WTC11 (cell line): ENCODE measurements around the gene SLC4A8. TPM values are rescaled to one million over a fixed set of nuclear protein-coding genes. Genes with fewer than 3 reads are reported as not detected.

ENCODE experiments used
- ATAC-seq: fragments of 200-7000 bp; cut with Tn5 transposase; 2 replicates; pipeline ENCODE4 v1.10.0; 2021; ENCODE audit warnings: mild to moderate bottlenecking, moderate library complexity
- CTCF ChIA-PET: fragments of 300-600 bp; sonication (Branson Sonifier 250); formaldehyde crosslinking; loops from one replicate; lab custom pipeline; 2021; ENCODE audit warnings: antibody characterized with exemption; lab: Charles Lee
- POLR2A ChIA-PET: fragments of 350-600 bp; sonication (Branson Sonifier 250); formaldehyde crosslinking; loops from one replicate; lab custom pipeline; 2021; ENCODE audit warnings: antibody characterized with exemption; lab: Charles Lee
- DNase-seq: peaks from one replicate; pipeline ENCODE4 v3.0.0; 2021; ENCODE audit warnings: low spot score
- H3K27ac Mint-ChIP-seq: 2 replicates; pipeline ENCODE4 v1.8.0; 2021; ENCODE audit warnings: mixed read lengths
- H3K27me3 Mint-ChIP-seq: 2 replicates; pipeline ENCODE4 v1.8.0; 2021; ENCODE audit warnings: low read depth, mild to moderate bottlenecking, moderate library complexity, mixed read lengths
- H3K36me3 Mint-ChIP-seq: 2 replicates; pipeline ENCODE4 v1.8.0; 2021; ENCODE audit warnings: mixed read lengths
- H3K4me1 Mint-ChIP-seq: 2 replicates; pipeline ENCODE4 v1.8.0; 2022; ENCODE audit warnings: mixed read lengths
- H3K4me3 Mint-ChIP-seq: 2 replicates; pipeline ENCODE4 v1.8.0; 2021; ENCODE audit warnings: mild to moderate bottlenecking, moderate library complexity, mixed read lengths
- H3K9me3 Mint-ChIP-seq: 2 replicates; pipeline ENCODE4 v1.8.0; 2021; ENCODE audit warnings: mixed read lengths
- GABPB1 ChIP-seq: sonication (generic); formaldehyde crosslinking; IDR thresholded peaks from 2 replicates; pipeline ENCODE4 v1.8.1; 2023; ENCODE audit warnings: mild to moderate bottlenecking, missing genetic modification reagents
- OVOL2 ChIP-seq: fragments of 250-450 bp; sonication (Bioruptor Pico); IDR thresholded peaks from 2 replicates; pipeline ENCODE4 v1.9.0; 2021; ENCODE audit warnings: mild to moderate bottlenecking, borderline replicate concordance
- ZNF121 ChIP-seq: sonication (generic); formaldehyde crosslinking; IDR thresholded peaks from 2 replicates; pipeline ENCODE4 v1.8.0; 2023; ENCODE audit warnings: missing genetic modification reagents
- ZNF317 ChIP-seq: sonication (generic); formaldehyde crosslinking; IDR thresholded peaks from 2 replicates; pipeline ENCODE4 v1.8.1; 2023; ENCODE audit warnings: low read depth, mild to moderate bottlenecking, moderate library complexity, missing genetic modification reagents, borderline replicate concordance
- ZNF396 ChIP-seq: fragments of 250-450 bp; sonication (Bioruptor Pico); IDR thresholded peaks from 2 replicates; pipeline ENCODE4 v1.8.0; 2021; ENCODE audit warnings: mild to moderate bottlenecking, moderate library complexity, borderline replicate concordance
- total RNA-seq: library from RNA; stranded (reverse); gene quantifications from 3 replicates; pipeline ENCODE4 v1.2.3, GENCODE V29; 2021
- TF ChIP-seq, protein P1 (sequence below): fragments of 250-450 bp; sonication (Bioruptor Pico); IDR thresholded peaks from 2 replicates; pipeline ENCODE4 v1.9.0; 2021; ENCODE audit warnings: mild to moderate bottlenecking, borderline replicate concordance
- TF ChIP-seq, protein P2 (sequence below): fragments of 250-450 bp; sonication (Bioruptor Pico); IDR thresholded peaks from 2 replicates; pipeline ENCODE4 v1.9.0; 2021; ENCODE audit warnings: moderate library complexity, mild to moderate bottlenecking, inconsistent platforms, borderline replicate concordance
- TF ChIP-seq, protein P3 (sequence below): sonication (generic); formaldehyde crosslinking; IDR thresholded peaks from 2 replicates; pipeline ENCODE4 v1.8.1; 2022; ENCODE audit warnings: mild to moderate bottlenecking, moderate library complexity, missing genetic modification reagents
- TF ChIP-seq, protein P4 (sequence below): sonication (generic); formaldehyde crosslinking; IDR thresholded peaks from 2 replicates; pipeline ENCODE4 v1.8.0; 2022; ENCODE audit warnings: mild to moderate bottlenecking, missing genetic modification reagents
- TF ChIP-seq, protein P5 (sequence below): sonication (generic); formaldehyde crosslinking; IDR thresholded peaks from 2 replicates; pipeline ENCODE4 v1.8.0; 2022; ENCODE audit warnings: mild to moderate bottlenecking, missing genetic modification reagents
- TF ChIP-seq, protein P6 (sequence below): fragments of 250-450 bp; sonication (Bioruptor Pico); IDR thresholded peaks from 2 replicates; pipeline ENCODE4 v2.1.2; 2022; ENCODE audit warnings: mild to moderate bottlenecking, moderate library complexity
- TF ChIP-seq, protein P7 (sequence below): sonication (generic); formaldehyde crosslinking; IDR thresholded peaks from 2 replicates; pipeline ENCODE4 v1.8.0; 2022; ENCODE audit warnings: mild to moderate bottlenecking, missing genetic modification reagents

The SLC4A8 gene
- total RNA-seq, 1 experiment from 2014 or later = 16.9 TPM

DNA sequence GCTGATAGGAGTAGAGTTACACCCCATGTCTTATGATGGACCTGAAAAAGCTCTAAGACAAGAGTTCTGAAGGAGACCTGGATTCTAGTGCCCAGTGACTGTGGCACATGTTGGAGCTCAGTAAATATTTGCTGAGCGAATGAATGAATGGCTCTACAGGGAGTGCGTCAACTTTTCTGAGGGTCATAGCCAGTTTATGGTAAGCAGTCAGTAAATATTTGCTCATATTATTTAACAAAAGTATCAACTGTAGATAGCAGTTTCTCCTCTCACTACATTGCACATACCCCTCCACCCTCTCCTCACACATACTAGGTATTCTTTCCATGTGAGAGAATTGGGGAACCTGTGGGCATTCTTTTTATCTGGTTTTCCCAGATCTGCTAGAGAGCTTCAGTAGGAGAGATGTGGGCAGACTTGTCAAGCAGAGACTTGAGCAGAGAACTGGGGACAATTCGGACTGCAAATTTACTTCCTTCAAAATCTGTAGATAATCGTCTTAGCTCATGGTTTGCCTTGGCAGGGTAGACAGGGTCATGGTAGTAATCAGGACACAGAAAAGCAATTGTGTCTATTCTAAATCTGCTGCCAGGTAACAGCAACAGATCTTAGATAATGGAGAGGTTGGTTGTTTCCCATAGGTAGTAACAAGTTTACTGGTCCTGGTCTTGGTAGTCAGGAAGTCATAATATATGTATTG lies 5.7 kb downstream of the SLC4A8 start:
- TF ChIP-seq OVOL2 = no peak
- no peak for TF ChIP-seq ZNF317
- TF ChIP-seq, protein P1, sequence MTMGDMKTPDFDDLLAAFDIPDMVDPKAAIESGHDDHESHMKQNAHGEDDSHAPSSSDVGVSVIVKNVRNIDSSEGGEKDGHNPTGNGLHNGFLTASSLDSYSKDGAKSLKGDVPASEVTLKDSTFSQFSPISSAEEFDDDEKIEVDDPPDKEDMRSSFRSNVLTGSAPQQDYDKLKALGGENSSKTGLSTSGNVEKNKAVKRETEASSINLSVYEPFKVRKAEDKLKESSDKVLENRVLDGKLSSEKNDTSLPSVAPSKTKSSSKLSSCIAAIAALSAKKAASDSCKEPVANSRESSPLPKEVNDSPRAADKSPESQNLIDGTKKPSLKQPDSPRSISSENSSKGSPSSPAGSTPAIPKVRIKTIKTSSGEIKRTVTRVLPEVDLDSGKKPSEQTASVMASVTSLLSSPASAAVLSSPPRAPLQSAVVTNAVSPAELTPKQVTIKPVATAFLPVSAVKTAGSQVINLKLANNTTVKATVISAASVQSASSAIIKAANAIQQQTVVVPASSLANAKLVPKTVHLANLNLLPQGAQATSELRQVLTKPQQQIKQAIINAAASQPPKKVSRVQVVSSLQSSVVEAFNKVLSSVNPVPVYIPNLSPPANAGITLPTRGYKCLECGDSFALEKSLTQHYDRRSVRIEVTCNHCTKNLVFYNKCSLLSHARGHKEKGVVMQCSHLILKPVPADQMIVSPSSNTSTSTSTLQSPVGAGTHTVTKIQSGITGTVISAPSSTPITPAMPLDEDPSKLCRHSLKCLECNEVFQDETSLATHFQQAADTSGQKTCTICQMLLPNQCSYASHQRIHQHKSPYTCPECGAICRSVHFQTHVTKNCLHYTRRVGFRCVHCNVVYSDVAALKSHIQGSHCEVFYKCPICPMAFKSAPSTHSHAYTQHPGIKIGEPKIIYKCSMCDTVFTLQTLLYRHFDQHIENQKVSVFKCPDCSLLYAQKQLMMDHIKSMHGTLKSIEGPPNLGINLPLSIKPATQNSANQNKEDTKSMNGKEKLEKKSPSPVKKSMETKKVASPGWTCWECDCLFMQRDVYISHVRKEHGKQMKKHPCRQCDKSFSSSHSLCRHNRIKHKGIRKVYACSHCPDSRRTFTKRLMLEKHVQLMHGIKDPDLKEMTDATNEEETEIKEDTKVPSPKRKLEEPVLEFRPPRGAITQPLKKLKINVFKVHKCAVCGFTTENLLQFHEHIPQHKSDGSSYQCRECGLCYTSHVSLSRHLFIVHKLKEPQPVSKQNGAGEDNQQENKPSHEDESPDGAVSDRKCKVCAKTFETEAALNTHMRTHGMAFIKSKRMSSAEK (CRISPR knock-in tag) = no peak
- TF ChIP-seq, protein P2, sequence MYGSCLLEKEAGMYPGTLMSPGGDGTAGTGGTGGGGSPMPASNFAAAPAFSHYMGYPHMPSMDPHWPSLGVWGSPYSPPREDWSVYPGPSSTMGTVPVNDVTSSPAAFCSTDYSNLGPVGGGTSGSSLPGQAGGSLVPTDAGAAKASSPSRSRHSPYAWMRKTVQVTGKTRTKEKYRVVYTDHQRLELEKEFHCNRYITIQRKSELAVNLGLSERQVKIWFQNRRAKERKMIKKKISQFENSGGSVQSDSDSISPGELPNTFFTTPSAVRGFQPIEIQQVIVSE = no peak
- TF ChIP-seq, all 79 proteins: peak for 0
- no peak for ATAC-seq
- ChIA-PET POLR2A (no interaction called here), CTCF (interaction anchor here (1.0 kb wide), 1 partner anchor 247 kb away, joined by 3 read pairs; no protein-coding TSS in a partner anchor)
- no peaks in the 10 kb centered on the region for H3K27me3 Mint-ChIP-seq
- H3K4me3 Mint-ChIP-seq = no peak overlapping the region
- no peak for DNase-seq
- peaks cover 7% of the 10 kb centered on the region for H3K9me3 Mint-ChIP-seq
- peaks cover 3% of the 10 kb centered on the region; the same call in 1 of the 2 replicates for H3K36me3 Mint-ChIP-seq
- H3K27ac Mint-ChIP-seq = no peak overlapping the region
- H3K4me1 Mint-ChIP-seq = peaks cover 35% of the 10 kb centered on the region

DNA sequence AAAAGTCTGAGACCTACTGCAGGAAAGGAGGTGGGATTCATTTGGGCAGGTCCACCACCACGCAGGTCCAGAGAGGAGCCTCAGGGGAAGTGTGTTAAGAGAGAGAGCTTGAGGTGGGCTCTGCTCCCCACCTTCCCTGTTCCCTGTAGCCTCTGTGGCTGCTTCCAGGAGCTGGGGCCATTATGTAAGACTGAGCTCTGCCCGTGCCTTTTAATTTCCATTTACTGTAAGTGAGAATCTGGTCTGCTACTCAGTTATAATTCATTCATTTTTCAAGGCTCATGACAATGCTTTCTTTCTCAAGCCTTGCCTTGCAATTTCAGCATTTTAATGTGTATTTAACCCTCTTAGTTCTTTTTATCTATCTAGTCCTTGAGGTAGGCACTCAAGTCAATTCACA lies 8.3 kb downstream of the SLC4A8 start:
- DNase-seq = no peak
- H3K27me3 Mint-ChIP-seq = no peaks in the 10 kb centered on the region
- H3K4me3 Mint-ChIP-seq = no peak overlapping the region
- 0 out of 2 replicates have a peak, but pooled peaks have one; percentile 20 for ATAC-seq
- ChIA-PET CTCF (interaction anchor here (0.7 to 1.1 kb wide), 4 partner anchors 9 to 442 kb away, joined by 3 to 4 read pairs (median 4); partner anchors contain the start of gene SLC4A8), POLR2A (no interaction called here)
- peaks cover 23% of the 10 kb centered on the region for H3K4me1 Mint-ChIP-seq
- TF ChIP-seq ZNF396 (CRISPR knock-in tag) (no peak), ZNF121 (CRISPR knock-in tag) (no peak), GABPB1 (CRISPR knock-in tag) (no peak)
- TF ChIP-seq, protein P3, sequence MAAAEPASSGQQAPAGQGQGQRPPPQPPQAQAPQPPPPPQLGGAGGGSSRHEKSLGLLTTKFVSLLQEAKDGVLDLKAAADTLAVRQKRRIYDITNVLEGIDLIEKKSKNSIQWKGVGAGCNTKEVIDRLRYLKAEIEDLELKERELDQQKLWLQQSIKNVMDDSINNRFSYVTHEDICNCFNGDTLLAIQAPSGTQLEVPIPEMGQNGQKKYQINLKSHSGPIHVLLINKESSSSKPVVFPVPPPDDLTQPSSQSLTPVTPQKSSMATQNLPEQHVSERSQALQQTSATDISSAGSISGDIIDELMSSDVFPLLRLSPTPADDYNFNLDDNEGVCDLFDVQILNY = no peak
- TF ChIP-seq, protein P2 = no peak
- TF ChIP-seq, protein P4, sequence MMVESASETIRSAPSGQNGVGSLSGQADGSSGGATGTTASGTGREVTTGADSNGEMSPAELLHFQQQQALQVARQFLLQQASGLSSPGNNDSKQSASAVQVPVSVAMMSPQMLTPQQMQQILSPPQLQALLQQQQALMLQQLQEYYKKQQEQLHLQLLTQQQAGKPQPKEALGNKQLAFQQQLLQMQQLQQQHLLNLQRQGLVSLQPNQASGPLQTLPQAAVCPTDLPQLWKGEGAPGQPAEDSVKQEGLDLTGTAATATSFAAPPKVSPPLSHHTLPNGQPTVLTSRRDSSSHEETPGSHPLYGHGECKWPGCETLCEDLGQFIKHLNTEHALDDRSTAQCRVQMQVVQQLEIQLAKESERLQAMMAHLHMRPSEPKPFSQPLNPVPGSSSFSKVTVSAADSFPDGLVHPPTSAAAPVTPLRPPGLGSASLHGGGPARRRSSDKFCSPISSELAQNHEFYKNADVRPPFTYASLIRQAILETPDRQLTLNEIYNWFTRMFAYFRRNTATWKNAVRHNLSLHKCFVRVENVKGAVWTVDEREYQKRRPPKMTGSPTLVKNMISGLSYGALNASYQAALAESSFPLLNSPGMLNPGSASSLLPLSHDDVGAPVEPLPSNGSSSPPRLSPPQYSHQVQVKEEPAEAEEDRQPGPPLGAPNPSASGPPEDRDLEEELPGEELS (CRISPR knock-in tag) = no peak
- TF ChIP-seq, protein P5, sequence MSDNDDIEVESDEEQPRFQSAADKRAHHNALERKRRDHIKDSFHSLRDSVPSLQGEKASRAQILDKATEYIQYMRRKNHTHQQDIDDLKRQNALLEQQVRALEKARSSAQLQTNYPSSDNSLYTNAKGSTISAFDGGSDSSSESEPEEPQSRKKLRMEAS (CRISPR knock-in tag) = no peak
- TF ChIP-seq, protein P6, sequence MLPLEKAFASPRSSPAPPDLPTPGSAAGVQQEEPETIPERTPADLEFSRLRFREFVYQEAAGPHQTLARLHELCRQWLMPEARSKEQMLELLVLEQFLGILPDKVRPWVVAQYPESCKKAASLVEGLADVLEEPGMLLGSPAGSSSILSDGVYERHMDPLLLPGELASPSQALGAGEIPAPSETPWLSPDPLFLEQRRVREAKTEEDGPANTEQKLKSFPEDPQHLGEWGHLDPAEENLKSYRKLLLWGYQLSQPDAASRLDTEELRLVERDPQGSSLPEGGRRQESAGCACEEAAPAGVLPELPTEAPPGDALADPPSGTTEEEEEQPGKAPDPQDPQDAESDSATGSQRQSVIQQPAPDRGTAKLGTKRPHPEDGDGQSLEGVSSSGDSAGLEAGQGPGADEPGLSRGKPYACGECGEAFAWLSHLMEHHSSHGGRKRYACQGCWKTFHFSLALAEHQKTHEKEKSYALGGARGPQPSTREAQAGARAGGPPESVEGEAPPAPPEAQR (CRISPR knock-in tag) = no peak
- TF ChIP-seq, protein P7, sequence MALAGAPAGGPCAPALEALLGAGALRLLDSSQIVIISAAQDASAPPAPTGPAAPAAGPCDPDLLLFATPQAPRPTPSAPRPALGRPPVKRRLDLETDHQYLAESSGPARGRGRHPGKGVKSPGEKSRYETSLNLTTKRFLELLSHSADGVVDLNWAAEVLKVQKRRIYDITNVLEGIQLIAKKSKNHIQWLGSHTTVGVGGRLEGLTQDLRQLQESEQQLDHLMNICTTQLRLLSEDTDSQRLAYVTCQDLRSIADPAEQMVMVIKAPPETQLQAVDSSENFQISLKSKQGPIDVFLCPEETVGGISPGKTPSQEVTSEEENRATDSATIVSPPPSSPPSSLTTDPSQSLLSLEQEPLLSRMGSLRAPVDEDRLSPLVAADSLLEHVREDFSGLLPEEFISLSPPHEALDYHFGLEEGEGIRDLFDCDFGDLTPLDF (CRISPR knock-in tag) = no peak
- peaks cover 7% of the 10 kb centered on the region for H3K9me3 Mint-ChIP-seq
- peaks cover 3% of the 10 kb centered on the region; the same call in 1 of the 2 replicates for H3K36me3 Mint-ChIP-seq
- H3K27ac Mint-ChIP-seq = no peak overlapping the region
